HTR-8/SVneo (cell line): Measurements from ENCODE around the gene TREM2.
"Not testable (repeated sequence)": the region's sequence is repeated elsewhere in the genome, so short reads cannot be mapped to it uniquely, and the experiment has no call there.

Experiments used
- DNase-seq: peaks from one replicate; pipeline ENCODE4 v3.0.0; 2011; ENCODE audit warnings: low spot score, mixed read lengths; ENCODE audit not compliant: insufficient read length
- FAIRE-seq: peaks from 2 replicates; lab custom pipeline; 2011; peaks lifted over from hg19 to GRCh38; lab: Jason Lieb, UNC

Gene TREM2

DNA sequence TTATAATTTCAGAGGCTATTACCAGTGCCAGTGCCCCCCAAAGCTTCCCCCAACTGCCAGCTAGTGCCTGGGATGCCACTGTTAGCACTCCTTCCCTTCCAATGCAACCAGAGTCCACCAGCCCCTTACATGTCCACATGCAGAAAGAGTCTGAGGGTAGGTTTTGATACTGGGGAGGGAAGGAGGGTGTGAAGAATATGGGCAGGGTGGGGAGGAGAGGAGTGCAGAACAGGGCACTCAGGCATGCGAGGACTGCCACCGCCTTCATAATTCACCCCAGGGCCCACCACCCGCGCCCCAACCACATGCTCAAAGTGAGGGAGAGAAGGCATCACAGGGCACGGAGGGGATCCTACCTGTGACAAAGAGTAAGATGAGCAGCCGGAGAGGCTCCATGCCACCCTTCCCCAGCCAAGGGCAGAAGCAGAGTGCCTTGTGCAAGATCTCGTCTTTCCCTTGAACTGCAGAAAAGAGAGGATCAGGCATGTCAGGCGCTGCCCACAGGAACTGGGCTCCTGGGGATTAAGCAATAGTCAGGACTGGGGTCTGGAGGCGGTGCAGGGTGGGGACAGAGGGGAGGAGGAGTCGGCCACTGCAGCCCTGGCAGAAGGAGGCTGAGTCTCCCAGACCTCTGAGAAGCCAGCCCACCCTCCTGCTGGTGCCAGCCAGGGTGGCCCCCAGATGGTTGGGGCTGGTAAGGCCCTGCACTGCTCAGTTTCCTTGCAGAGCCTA, at the start of gene TREM2:
TREM2 (minus strand) TSS at position 430 of the 732 bp plus-strand sequence; CDS start at position 396, 34 bp downstream.
- DNase-seq (no peak), FAIRE-seq (no peak)

DNA sequence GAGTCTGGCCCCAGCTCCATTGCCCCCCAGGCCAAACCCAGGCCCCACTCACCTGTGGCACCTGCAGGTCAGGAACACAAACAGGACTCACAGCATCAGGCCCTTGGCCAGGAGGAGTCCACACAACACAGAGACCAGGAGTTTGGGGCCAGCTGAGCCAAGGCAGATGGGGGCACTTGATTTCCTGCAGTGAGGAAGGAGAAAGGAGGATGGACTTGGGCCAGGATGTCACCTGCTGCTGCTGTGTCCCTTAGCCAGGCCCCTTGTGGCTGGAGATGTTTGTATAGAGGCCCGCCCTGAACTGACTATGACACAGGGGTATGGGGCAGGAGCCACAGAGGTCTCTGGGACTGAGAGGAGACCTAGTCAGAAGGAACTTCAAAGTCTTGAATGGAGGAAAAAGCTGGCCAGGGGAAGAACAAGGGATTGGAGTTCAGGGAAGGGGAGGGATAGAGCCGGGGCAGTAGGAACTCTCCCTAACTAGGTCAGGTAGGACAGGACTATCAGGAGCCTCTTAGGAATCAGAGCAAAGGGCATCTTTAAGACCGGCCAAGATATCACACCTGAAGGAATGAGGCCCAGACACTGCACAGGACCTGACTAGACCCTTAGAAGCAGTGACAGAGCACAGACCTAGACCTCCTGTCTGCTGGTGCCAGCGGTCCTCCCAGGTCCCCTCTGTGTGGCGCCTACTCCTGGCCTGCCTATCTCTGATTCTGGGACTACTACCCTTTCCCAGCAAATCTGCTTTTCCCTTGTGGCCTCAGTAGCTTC, 46.8 kb upstream of the TREM2 start:
- no peak for DNase-seq
- no peak for FAIRE-seq

- FAIRE-seq: no peak
- DNase-seq: no peak
Observed at GRCh38 chr6:41208439-41209106, 45.7 kb upstream of the TREM2 start.

GRCh38 chr6:41204156-41204555, 41.2 kb upstream of the TREM2 start:
- no peak for DNase-seq
- no peak for FAIRE-seq

- FAIRE-seq: no peak
Observed at GRCh38 chr6:41201764-41202173, 38.9 kb upstream of the TREM2 start.

GRCh38 chr6:41200901-41201763, 38.2 kb upstream of the TREM2 start, which contains the start of gene TREML2:
TSS of gene TREML2 (minus strand) at chr6:41201149. CDS start at chr6:41201008, 141 bp downstream.
- FAIRE-seq: no peak
- no peak for DNase-seq

More at GRCh38 chr6:41201764-41202173, 38.9 kb upstream of the TREM2 start:
- DNase-seq: no peak

DNA sequence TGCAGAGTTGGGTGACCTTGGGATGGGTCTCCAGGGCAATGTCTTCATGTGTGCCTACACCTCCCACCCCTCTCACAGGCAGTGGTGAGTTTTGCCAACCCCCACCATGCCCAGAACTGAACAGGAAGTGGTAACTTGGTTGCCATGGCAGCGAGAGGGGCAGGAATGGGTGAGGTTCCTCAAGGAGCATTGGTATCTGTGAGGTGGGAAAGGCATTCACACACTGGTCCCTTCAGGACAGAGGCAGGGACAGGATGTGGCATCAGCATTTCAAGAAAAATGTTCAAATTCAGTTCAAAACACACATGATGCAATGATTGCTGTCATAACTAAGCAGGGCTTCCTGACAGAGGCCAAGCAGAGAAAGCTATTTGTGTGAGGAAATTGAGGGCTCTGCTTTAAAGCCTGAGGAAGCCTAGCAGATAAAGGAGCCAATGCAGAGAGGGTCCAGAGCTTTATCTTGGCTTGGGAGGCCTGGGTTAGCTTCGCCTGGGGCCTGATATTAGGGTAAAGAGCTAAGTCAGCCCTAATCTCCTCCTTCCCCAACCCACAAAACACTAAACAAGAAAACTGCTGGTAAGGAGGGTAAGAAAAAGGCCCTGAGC, 37.5 kb upstream of the TREM2 start:
- DNase-seq (no peak), FAIRE-seq (no peak)

- no peak for DNase-seq
- no peak for FAIRE-seq
Observed at GRCh38 chr6:41199552-41200246, 36.8 kb upstream of the TREM2 start.

DNA sequence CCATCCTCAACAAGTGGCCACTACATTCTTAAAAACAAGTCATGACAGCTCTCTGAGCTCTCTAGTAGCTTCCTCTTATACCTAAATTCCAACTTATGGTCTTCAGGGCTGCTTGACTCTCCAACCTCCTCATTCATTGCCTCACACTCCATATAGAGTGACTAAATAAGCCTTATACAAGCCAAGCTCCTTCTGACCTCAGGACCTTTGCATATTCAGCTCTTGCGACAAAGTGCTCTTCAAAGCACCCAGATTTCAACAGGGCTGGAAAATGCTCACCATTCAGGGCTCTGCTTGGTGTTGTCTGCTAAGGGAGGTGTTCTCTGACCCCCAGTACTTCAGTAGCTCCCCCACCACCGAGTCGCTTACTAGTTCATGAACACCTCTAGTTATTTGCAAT, 34.3 kb upstream of the TREM2 start:
- DNase-seq (no peak), FAIRE-seq (no peak)

DNA sequence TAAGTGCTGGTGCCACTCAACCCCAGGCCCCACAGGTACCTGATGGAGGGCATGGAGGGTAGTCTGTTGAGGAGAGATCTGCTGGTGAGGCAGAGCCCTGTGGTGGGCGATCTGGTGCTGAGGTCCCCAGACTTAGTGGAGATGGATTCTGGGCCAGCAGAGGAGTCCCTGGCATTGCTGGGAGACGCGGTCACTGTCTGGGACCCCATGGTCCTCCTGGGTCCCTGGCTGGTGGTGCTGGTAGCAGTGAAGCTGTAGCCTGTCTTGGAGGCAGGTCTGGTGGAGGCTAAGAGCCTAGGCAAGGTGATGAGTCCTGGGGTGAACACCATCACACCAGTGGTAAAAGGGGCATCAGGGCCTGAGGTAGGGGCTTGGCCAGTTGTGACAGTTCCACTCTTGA, 31.5 kb upstream of the TREM2 start:
- DNase-seq (no peak), FAIRE-seq (no peak)

- FAIRE-seq (no peak), DNase-seq (no peak)
Observed at GRCh38 chr6:41193884-41194283, 31.0 kb upstream of the TREM2 start.

DNA sequence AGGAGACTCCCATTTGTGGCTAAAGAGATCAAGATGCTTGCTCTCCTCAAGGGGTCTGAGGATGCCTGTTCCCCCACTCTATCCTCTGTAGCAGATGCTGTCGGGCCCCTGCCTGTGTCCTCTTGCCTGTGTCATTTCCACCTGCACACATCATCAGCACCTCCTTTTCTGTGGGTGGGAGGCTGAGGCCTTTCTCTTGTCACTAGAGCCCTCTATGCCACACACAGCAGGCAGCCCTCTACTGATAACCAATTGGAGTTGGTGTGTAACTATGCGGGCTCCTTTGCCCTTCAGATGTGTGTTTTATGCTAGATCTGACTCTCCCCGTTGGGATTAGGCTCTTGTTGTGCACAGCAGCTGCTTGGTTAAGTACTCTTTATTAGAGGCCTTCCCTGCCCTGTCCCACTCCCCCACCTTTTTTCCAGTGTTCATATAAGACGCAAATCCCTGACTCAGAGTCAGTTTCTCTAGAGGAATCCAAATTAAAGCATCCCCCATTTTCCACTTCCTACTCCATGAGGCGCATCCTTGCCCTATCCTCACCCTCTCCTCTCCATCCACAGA, 30.3 kb upstream of the TREM2 start:
- FAIRE-seq (no peak), DNase-seq (no peak)

DNA sequence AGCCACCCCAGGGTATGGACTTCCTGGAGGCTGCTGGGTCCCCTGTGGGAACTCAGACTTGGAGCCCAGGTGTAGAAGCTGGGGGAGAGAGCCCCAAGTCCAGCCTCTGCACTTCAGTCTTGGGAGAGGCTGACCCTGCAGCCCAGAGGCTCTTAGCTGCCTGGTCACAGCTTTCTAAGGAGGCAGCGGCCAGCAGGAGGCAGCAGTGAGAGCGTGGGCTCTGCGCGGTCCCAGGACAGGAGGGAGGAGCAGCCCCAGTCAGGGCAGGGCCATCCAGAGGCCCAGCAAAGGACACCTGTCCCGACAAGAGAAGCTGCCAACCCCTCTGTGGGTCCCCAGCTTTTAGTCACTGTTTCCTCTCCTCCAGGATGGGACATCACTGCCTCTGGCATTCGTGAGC, 28.7 kb upstream of the TREM2 start:
- no peak for FAIRE-seq
- DNase-seq: peak; percentile 33

GRCh38 chr6:41190791-41191190, 27.9 kb upstream of the TREM2 start:
- FAIRE-seq: no peak
- no peak for DNase-seq

DNA sequence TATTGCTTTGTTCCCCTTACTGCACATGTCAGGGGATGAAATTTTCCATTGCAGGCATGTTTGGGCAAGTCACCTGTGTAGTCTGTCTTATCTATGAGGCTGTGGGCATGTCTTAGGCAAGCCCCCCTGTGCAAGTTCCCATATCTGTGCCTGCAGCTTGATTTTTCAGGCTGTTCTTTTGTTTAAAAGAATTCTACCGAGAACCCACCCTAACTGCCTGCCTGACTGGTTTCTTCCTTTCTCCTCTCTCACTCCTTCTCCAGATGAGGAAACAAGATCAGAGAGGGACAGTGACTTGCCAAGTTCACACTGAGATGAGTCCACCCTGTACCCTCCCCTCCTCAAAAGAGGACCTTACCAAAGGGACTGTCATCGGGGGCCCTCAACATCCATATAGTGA, 27.1 kb upstream of the TREM2 start:
- no peak for FAIRE-seq
- no peak for DNase-seq

DNA sequence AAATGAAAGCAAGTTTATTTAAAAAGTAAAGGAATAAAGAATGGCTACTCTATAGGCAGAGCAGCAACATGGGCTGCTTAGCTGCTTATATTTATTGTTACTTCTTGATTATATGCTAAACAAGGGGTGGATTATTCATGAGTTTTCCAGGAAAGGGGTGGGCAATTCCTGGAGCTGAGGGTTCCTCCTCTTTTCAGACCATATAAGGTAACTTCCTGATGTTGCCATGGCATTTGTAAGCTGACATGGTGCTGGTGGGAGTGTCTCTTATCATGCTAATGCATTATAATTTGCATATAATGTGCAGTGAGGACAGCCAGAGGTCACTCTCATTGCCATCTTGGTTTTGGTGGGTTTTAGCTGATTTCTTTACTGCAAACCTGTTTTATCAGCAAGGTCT, 26.1 kb upstream of the TREM2 start:
- FAIRE-seq, DNase-seq: not testable (repeated sequence)

- DNase-seq (no peak), FAIRE-seq (no peak)
Observed at GRCh38 chr6:41187924-41188886, 25.3 kb upstream of the TREM2 start.
